ENCODE measurements around the gene UNCX.
A peak's percentile ranks its signal among the peaks of the same experiment; 100 is the strongest.
"Not testable (repeated sequence)": the region's sequence is repeated elsewhere in the genome, so short reads cannot be mapped to it uniquely, and the experiment has no call there.

UNCX gene

GRCh38 chr7:1232623-1233332, at the start of gene UNCX:
TSS of gene UNCX (plus strand) at chr7:1232872. CDS start at chr7:1233018, 146 bp downstream.
- no peak for DNase-seq

- DNase-seq = no peak
These were observed 45.5 kb upstream of the UNCX start for GRCh38 chr7:1187127-1187526.

- no peak for DNase-seq
These were observed 43.9 kb upstream of the UNCX start for GRCh38 chr7:1188720-1189294.

- no peak for DNase-seq
These were observed 42.5 kb upstream of the UNCX start for GRCh38 chr7:1189986-1190772.

- DNase-seq = no peak
These were observed 40.4 kb upstream of the UNCX start for GRCh38 chr7:1192171-1192676.

GRCh38 chr7:1193593-1194424, 38.9 kb upstream of the UNCX start:
- peak; percentile 46 for DNase-seq

GRCh38 chr7:1196441-1196840, 36.2 kb upstream of the UNCX start:
- DNase-seq = not testable (repeated sequence)

- DNase-seq = no peak
These were observed 35.7 kb upstream of the UNCX start for GRCh38 chr7:1196950-1197349.

- DNase-seq = no peak
These were observed 34.6 kb upstream of the UNCX start for GRCh38 chr7:1197997-1198625.

GRCh38 chr7:1200045-1200444, 32.6 kb upstream of the UNCX start:
- DNase-seq = no peak

GRCh38 chr7:1201916-1202315, 30.8 kb upstream of the UNCX start:
- no peak for DNase-seq

- not testable (repeated sequence) for DNase-seq
These were observed 29.8 kb upstream of the UNCX start for GRCh38 chr7:1202914-1203313.

GRCh38 chr7:1204460-1205140, 28.1 kb upstream of the UNCX start:
- DNase-seq = no peak

- not testable (repeated sequence) for DNase-seq
These were observed 26.9 kb upstream of the UNCX start for GRCh38 chr7:1205742-1206141.

GRCh38 chr7:1209097-1209496, 23.6 kb upstream of the UNCX start:
- no peak for DNase-seq

GRCh38 chr7:1210321-1210978, 22.2 kb upstream of the UNCX start:
- DNase-seq = no peak

- no peak for DNase-seq
These were observed 21.6 kb upstream of the UNCX start for GRCh38 chr7:1210979-1211608.

- DNase-seq = no peak
These were observed 21.1 kb upstream of the UNCX start for GRCh38 chr7:1211611-1212010.

- DNase-seq = not testable (repeated sequence)
These were observed 20.6 kb upstream of the UNCX start for GRCh38 chr7:1212025-1212424.

GRCh38 chr7:1214516-1214915, 18.2 kb upstream of the UNCX start:
- DNase-seq = no peak

All from activated T-cell treated with anti-CD3 and anti-CD28 coated beads, Interleukin-2, amount 50 U/mL, for 1 hour (primary cell).